Measurements from ENCODE around the gene JMJD8. TPM values are rescaled to one million over a fixed set of nuclear protein-coding genes. Genes with fewer than 3 reads are reported as not detected.

Gene JMJD8
- total and polyA plus RNA-seq, 10 of the 15 experiments (the other 5 are each of a cell fraction or from before 2014, with no cell fraction given): 1.00 to 50.4 (median 30.7) TPM

GRCh38 chr16:708959-709358 lies 24.8 kb upstream of the JMJD8 start:
- ChIA-PET SMC1A (ENCODE audit: uncharacterized antibody, unreplicated experiment) (no interaction called here), POLR2A (no interaction called here)
- no peak overlapping the region for H3K4me2 ChIP-seq (ENCODE audit: control insufficient read depth, insufficient read depth)

DNA sequence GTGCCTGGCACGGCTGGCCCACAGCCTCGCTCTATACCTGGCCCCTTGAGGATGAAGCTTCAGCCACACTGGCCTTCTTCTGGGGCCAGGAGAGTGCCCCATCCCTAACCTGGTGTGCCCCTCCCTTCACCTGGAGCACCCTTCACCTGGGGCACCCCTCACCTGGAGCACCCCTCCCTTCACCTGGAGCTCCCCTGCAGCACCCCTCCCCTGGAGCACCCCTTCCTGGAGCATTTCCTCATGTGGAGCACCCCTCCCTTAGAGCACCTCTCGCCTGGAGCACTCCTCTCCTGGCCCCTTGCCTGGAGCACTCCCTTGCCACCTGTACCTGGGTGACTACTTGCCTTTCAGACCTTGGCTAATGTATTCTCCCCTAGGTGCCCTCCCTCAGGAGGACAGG lies 23.9 kb upstream of the JMJD8 start:
- Histone ChIP-seq H3K4me3 (no peak overlapping the region), H3K27me3 (replicated peaks in 1 of 2; ENCODE audit: control insufficient read depth in 2 of 2, insufficient read depth in 2 of 2, low read length in 1 of 2) (peaks cover 0 to 5% of the 10 kb centered on the region in 2 experiments; a peak in 2 of 4 replicates), H3K36me3 (ENCODE audit: control insufficient read depth in 2 of 2, insufficient read depth in 2 of 2, low read length in 1 of 2) (no peaks in the 10 kb centered on the region), H3K27ac (ENCODE audit: control insufficient read depth, insufficient read depth) (no peak overlapping the region), H3K9ac (ENCODE audit: control insufficient read depth, insufficient read depth, low read length) (no peak overlapping the region), H2AFZ (ENCODE audit: control insufficient read depth, low read depth, low read length) (no peak overlapping the region), H3K4me1 (ENCODE audit: control insufficient read depth, insufficient read depth, low read length) (no peaks in the 10 kb centered on the region), H3K79me2 (ENCODE audit: control insufficient read depth, insufficient read depth, low read length) (no peaks in the 10 kb centered on the region), H4K20me1 (ENCODE audit: control insufficient read depth, insufficient read depth) (no peaks in the 10 kb centered on the region), H3K4me2 (ENCODE audit: control insufficient read depth, insufficient read depth) (no peak overlapping the region), H3K9me3 (replicated peaks; ENCODE audit: control insufficient read depth, insufficient read depth, low read length) (no peaks in the 10 kb centered on the region)
- ATAC-seq (no peak), FAIRE-seq (no peak), DNase-seq (ENCODE audit: low read depth, low spot score) (no peak)
- SMC1A ChIA-PET (ENCODE audit: uncharacterized antibody, unreplicated experiment): no interaction called here
- POLR2A ChIA-PET: no interaction called here
- no peak for TF ChIP-seq TCF7 (IDR thresholded peaks at IDR 0.05; ENCODE audit: borderline replicate concordance)
- 0 out of 2 replicates have a peak, but pooled peaks have one; percentile 34 for TF ChIP-seq NFXL1 (IDR thresholded peaks at IDR 0.05; ENCODE audit: borderline replicate concordance)
- no TSS peak for BruUV-seq (replicated peaks)
- RAD21 ChIA-PET (ENCODE audit: unreplicated experiment): no interaction called here
- intact Hi-C loops (cut with micrococcal nuclease; ENCODE audit: unreplicated experiment) (no loop called here), in situ Hi-C loops (cut with MboI) (no loop called here)
- 15% methylated on average over 3 of the region's 3 CpGs for WGBS (ENCODE audit: insufficient coverage, insufficient replicate concordance, low lambda C conversion rate, missing lambda C conversion rate)
- CTCF ChIA-PET: no interaction called here

More at GRCh38 chr16:708959-709358, 24.8 kb upstream of the JMJD8 start:
- TF ChIP-seq NFXL1 (IDR thresholded peaks at IDR 0.05; ENCODE audit: borderline replicate concordance) (0 out of 2 replicates have a peak, but pooled peaks have one; percentile 83), CEBPB (IDR thresholded peaks at IDR 0.05; ENCODE audit: borderline replicate concordance in 1 of 2, low read depth in 2 of 2, low read length in 2 of 2) (no peak)
- Histone ChIP-seq H3K27me3 (replicated peaks in 1 of 2; ENCODE audit: control insufficient read depth in 2 of 2, insufficient read depth in 2 of 2, low read length in 1 of 2) (peaks cover 0 to 3% of the 10 kb centered on the region in 2 experiments; a peak in 2 of 4 replicates), H3K4me3 (no peak overlapping the region), H3K36me3 (ENCODE audit: control insufficient read depth in 2 of 2, insufficient read depth in 2 of 2, low read length in 1 of 2) (no peaks in the 10 kb centered on the region), H4K20me1 (ENCODE audit: control insufficient read depth, insufficient read depth) (no peaks in the 10 kb centered on the region), H3K9ac (ENCODE audit: control insufficient read depth, insufficient read depth, low read length) (no peak overlapping the region), H3K9me3 (replicated peaks; ENCODE audit: control insufficient read depth, insufficient read depth, low read length) (no peaks in the 10 kb centered on the region), H3K4me1 (ENCODE audit: control insufficient read depth, insufficient read depth, low read length) (no peaks in the 10 kb centered on the region), H2AFZ (ENCODE audit: control insufficient read depth, low read depth, low read length) (no peak overlapping the region), H3K27ac (ENCODE audit: control insufficient read depth, insufficient read depth) (no peak overlapping the region), H3K79me2 (ENCODE audit: control insufficient read depth, insufficient read depth, low read length) (no peaks in the 10 kb centered on the region)
- BruUV-seq (replicated peaks): no TSS peak
- in situ Hi-C loops (cut with MboI) (no loop called here), intact Hi-C loops (cut with micrococcal nuclease; ENCODE audit: unreplicated experiment) (no loop called here)
- no peak for DNase-seq (ENCODE audit: low read depth, low spot score)
- WGBS (ENCODE audit: insufficient coverage, insufficient replicate concordance, low lambda C conversion rate, missing lambda C conversion rate): 25% methylated on average over 3 of the region's 4 CpGs
- no peak for FAIRE-seq
- no peak for ATAC-seq
- RAD21 ChIA-PET (ENCODE audit: unreplicated experiment): no interaction called here
- CTCF ChIA-PET: interaction anchor here (1.0 kb wide), 1 partner anchor 13 kb away, joined by 5 read pairs; no protein-coding TSS in a partner anchor
